ENCODE measurements around the gene AKT2. TPM values are rescaled to one million over a fixed set of nuclear protein-coding genes. Genes with fewer than 3 reads are reported as not detected.

Gene AKT2
- total and polyA plus RNA-seq, 9 donors, result 78.4 to 160 (median 112) TPM

- intact Hi-C loops (cut with DNase I), result no loop called here
- DNase-seq, result no peak
- no peaks in the 10 kb centered on the region for H3K9me3 ChIP-seq
- H3K27me3 ChIP-seq, result no peaks in the 10 kb centered on the region
- H3K27ac ChIP-seq, result no peak overlapping the region
- H3K4me3 ChIP-seq, result no peak overlapping the region
- peaks cover 5% of the 10 kb centered on the region for H3K4me1 ChIP-seq (ENCODE audit: insufficient read depth)
- H3K36me3 ChIP-seq, result no peaks in the 10 kb centered on the region
- TF ChIP-seq, protein P1, sequence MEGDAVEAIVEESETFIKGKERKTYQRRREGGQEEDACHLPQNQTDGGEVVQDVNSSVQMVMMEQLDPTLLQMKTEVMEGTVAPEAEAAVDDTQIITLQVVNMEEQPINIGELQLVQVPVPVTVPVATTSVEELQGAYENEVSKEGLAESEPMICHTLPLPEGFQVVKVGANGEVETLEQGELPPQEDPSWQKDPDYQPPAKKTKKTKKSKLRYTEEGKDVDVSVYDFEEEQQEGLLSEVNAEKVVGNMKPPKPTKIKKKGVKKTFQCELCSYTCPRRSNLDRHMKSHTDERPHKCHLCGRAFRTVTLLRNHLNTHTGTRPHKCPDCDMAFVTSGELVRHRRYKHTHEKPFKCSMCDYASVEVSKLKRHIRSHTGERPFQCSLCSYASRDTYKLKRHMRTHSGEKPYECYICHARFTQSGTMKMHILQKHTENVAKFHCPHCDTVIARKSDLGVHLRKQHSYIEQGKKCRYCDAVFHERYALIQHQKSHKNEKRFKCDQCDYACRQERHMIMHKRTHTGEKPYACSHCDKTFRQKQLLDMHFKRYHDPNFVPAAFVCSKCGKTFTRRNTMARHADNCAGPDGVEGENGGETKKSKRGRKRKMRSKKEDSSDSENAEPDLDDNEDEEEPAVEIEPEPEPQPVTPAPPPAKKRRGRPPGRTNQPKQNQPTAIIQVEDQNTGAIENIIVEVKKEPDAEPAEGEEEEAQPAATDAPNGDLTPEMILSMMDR (IDR thresholded peaks at IDR 0.05), result no peak
- TF ChIP-seq POLR2A (IDR thresholded peaks at IDR 0.05) (no peak), EP300 (IDR thresholded peaks at IDR 0.05) (no peak)
- WGBS, 3 donors, result 87 to 90% (median 89%) methylated on average over 6 of the region's 6 CpGs
These were observed 38.0 kb downstream of the AKT2 start for GRCh38 chr19:40247178-40247577.

- peaks cover 10% of the 10 kb centered on the region for H3K4me1 ChIP-seq (ENCODE audit: insufficient read depth)
- H3K9me3 ChIP-seq, result no peaks in the 10 kb centered on the region
- TF ChIP-seq EP300 (IDR thresholded peaks at IDR 0.05) (no peak), POLR2A (IDR thresholded peaks at IDR 0.05) (no peak)
- TF ChIP-seq, protein P1 (IDR thresholded peaks at IDR 0.05), result no peak
- H3K27ac ChIP-seq, result no peak overlapping the region
- no peak overlapping the region for H3K4me3 ChIP-seq
- WGBS, 3 donors, result 92 to 95% (median 94%) methylated on average over 16 of the region's 16 CpGs
- H3K36me3 ChIP-seq, result no peaks in the 10 kb centered on the region
- intact Hi-C loops (cut with DNase I), result no loop called here
- H3K27me3 ChIP-seq, result no peaks in the 10 kb centered on the region
- DNase-seq, result no peak
These were observed 38.7 kb downstream of the AKT2 start for GRCh38 chr19:40246292-40247073.

DNA sequence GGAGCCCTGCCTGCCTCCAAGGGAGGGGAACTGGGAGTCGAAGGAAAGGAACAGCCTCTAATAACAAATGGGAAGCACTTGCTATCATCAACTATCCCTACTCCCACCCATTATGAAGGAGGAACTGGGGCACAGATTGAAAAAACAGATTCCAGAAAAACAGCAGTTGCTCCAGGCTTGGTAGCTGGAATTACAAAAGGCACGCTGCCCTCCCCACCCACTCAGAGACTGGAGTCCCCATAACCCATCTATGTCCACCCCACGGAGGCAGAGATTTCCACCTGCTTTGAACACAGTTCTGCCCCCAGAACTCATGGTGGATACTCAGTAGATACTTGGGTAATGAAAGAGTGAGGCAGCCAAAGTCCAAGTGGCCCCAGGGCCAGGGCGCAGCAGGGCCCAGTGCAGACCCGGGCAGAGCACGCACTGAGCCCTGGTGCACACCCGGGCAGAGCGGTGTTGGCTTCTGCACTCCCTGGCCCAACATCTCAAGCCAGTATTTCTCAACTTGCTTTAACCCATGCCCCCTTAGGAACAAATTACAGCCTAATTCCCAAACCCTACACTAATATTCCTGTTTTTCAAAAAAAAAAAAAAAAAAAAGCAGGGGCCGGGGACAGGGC lies 39.5 kb downstream of the AKT2 start:
- H3K4me3 ChIP-seq, result no peak overlapping the region
- no peaks in the 10 kb centered on the region for H3K9me3 ChIP-seq
- H3K27ac ChIP-seq, result no peak overlapping the region
- no peaks in the 10 kb centered on the region for H3K27me3 ChIP-seq
- intact Hi-C loops (cut with DNase I), result no loop called here
- TF ChIP-seq POLR2A (IDR thresholded peaks at IDR 0.05) (no peak), EP300 (IDR thresholded peaks at IDR 0.05) (no peak)
- TF ChIP-seq, protein P1 (IDR thresholded peaks at IDR 0.05), result no peak
- H3K36me3 ChIP-seq, result no peaks in the 10 kb centered on the region
- 72 to 84% (median 80%) methylated on average over 9 of the region's 9 CpGs for WGBS, 3 donors
- no peak for DNase-seq
- H3K4me1 ChIP-seq (ENCODE audit: insufficient read depth), result peaks cover 10% of the 10 kb centered on the region

DNA sequence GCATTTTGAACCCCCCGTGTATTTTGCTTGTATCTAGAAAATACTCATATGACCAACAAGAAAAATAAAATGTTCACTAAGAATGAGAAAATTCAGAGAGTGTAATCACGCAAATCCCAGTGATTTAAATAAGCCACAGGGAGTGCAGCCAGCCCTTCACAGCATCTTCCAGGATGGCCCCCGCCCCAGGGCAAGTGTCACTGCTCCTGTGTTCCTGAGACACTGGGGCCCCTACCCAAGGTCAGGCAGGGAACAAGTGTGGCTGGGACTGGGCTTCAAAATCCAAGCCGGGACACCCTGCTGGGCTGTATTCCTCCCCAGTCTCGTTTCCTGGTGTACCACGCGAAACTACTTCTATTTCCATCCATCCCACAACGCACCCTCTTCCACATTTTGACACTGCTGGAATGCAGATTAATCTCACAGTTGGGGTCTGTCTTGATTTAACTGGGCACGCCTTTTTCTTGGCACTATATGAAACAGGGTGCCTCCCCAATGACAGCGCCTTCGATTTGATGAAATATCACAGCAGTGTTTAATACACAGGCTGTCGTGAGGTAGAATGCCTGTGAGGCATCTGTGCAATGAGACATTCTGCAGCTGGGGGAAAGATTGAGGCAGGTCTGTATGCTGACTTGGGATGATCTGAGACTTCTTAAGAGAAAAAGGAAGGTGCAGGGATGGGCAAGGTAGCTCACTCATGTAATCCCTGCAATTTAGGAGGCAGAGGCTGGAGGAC lies 40.4 kb downstream of the AKT2 start:
- DNase-seq, result no peak
- Histone ChIP-seq H3K4me3 (no peak overlapping the region), H3K4me1 (ENCODE audit: insufficient read depth) (peaks cover 10% of the 10 kb centered on the region), H3K27ac (no peak overlapping the region), H3K27me3 (no peaks in the 10 kb centered on the region), H3K36me3 (no peaks in the 10 kb centered on the region), H3K9me3 (no peaks in the 10 kb centered on the region)
- 81 to 83% (median 81%) methylated on average over 12 of the region's 12 CpGs for WGBS, 3 donors
- TF ChIP-seq EP300 (IDR thresholded peaks at IDR 0.05) (no peak), POLR2A (IDR thresholded peaks at IDR 0.05) (no peak)
- TF ChIP-seq, protein P1 (IDR thresholded peaks at IDR 0.05), result no peak
- intact Hi-C loops (cut with DNase I), result no loop called here

Measured in ovary (tissue), 9 donors.